ENCODE data around the gene AZIN2.

The AZIN2 gene

DNA sequence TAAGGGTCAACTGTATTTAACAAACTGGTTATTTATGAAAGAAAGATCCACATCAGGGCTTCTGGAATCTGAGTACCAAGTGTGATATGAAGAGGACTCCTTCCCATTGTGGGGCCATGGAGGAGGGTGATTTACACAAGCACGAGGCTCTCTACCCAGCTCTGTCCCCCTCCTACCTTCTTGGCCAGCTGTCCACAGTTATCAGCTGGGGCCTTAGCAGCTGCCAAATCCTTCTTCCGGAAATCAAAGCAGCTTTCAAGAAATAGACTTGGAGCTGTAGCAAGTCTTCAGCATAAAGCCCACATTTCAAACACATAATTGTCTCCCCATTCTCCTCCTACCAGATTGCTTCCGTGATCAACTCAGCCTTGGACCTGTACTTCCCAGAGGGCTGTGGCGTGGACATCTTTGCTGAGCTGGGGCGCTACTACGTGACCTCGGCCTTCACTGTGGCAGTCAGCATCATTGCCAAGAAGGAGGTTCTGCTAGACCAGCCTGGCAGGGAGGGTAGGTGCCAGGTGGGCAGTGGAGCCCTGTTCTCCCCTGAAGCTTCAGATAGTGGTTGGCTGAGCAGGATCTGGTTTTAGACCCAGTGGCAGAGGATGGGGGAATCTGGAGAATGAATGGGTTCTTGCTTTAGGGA, 15.5 kb downstream of the AZIN2 start:
- H3K36me3 ChIP-seq (ENCODE audit: low read length), result no peaks in the 10 kb centered on the region
- no peaks in the 10 kb centered on the region for H3F3A ChIP-seq (ENCODE audit: insufficient read depth)
- no peak overlapping the region for H3K4me2 ChIP-seq (ENCODE audit: low read depth, low read length, poor library complexity, severe bottlenecking)
- no peaks in the 10 kb centered on the region for H4K20me1 ChIP-seq (ENCODE audit: low read depth, low read length)
- TF ChIP-seq CTCF (IDR thresholded peaks at IDR 0.05; ENCODE audit: insufficient read depth, low read length, poor library complexity, severe bottlenecking) (no peak), EZH2phosphoT487 (conservative IDR thresholded peaks at IDR 0.05; ENCODE audit: low read length) (no peak)
- H3K79me2 ChIP-seq (ENCODE audit: insufficient read depth, low read length), result no peaks in the 10 kb centered on the region
- H3K9me3 ChIP-seq (ENCODE audit: insufficient read depth, low read length), result no peaks in the 10 kb centered on the region
- H3K9ac ChIP-seq (ENCODE audit: low read length), result no peak overlapping the region
- no peaks in the 10 kb centered on the region for H3K27me3 ChIP-seq (ENCODE audit: low read length)
- no peak overlapping the region for H3K4me3 ChIP-seq (ENCODE audit: insufficient read depth, low read length, poor library complexity, severe bottlenecking)
- H2AFZ ChIP-seq (ENCODE audit: low read depth, low read length, severe bottlenecking), result no peak overlapping the region
- H3K27ac ChIP-seq (ENCODE audit: low read depth, low read length), result no peak overlapping the region
- H3K9me2 ChIP-seq (replicated peaks; ENCODE audit: insufficient read depth, low read length), result no peaks in the 10 kb centered on the region

- Histone ChIP-seq H3K79me2 (ENCODE audit: insufficient read depth, low read length) (no peaks in the 10 kb centered on the region), H3K4me2 (ENCODE audit: low read depth, low read length, poor library complexity, severe bottlenecking) (no peak overlapping the region), H3F3A (ENCODE audit: insufficient read depth) (no peaks in the 10 kb centered on the region), H4K20me1 (ENCODE audit: low read depth, low read length) (no peaks in the 10 kb centered on the region), H3K9ac (ENCODE audit: low read length) (no peak overlapping the region), H2AFZ (ENCODE audit: low read depth, low read length, severe bottlenecking) (no peak overlapping the region), H3K27ac (ENCODE audit: low read depth, low read length) (no peak overlapping the region), H3K27me3 (ENCODE audit: low read length) (no peaks in the 10 kb centered on the region), H3K9me3 (ENCODE audit: insufficient read depth, low read length) (no peaks in the 10 kb centered on the region), H3K4me3 (ENCODE audit: insufficient read depth, low read length, poor library complexity, severe bottlenecking) (no peak overlapping the region), H3K9me2 (replicated peaks; ENCODE audit: insufficient read depth, low read length) (no peaks in the 10 kb centered on the region), H3K36me3 (ENCODE audit: low read length) (no peaks in the 10 kb centered on the region)
- TF ChIP-seq CTCF (IDR thresholded peaks at IDR 0.05; ENCODE audit: insufficient read depth, low read length, poor library complexity, severe bottlenecking) (no peak), EZH2phosphoT487 (conservative IDR thresholded peaks at IDR 0.05; ENCODE audit: low read length) (no peak)
Measured at GRCh38 chr1:33097137-33097611, 16.2 kb downstream of the AZIN2 start.

DNA sequence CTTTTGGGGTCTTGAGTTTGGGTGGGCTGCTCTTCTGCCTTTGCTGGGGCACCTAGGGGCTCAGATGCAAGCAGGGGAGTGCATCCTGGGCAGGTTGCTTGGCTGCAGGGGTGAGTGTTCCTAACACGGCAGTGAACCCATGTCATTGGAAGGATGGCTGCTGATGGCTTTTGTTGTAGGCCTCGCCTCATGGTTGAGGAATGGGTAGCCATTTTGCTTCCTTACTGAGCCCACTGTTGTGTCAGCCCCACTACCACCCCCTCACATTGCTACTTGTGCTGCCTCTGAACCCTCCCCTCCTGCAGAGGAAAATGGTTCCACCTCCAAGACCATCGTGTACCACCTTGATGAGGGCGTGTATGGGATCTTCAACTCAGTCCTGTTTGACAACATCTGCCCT, 16.8 kb downstream of the AZIN2 start:
- H3K27ac ChIP-seq (ENCODE audit: low read depth, low read length), result no peak overlapping the region
- H2AFZ ChIP-seq (ENCODE audit: low read depth, low read length, severe bottlenecking), result no peak overlapping the region
- no peaks in the 10 kb centered on the region for H3F3A ChIP-seq (ENCODE audit: insufficient read depth)

More for the DNA sequence above, 16.8 kb downstream of the AZIN2 start:
- Histone ChIP-seq H3K79me2 (ENCODE audit: insufficient read depth, low read length) (no peaks in the 10 kb centered on the region), H3K9me3 (ENCODE audit: insufficient read depth, low read length) (no peaks in the 10 kb centered on the region), H3K9ac (ENCODE audit: low read length) (no peak overlapping the region), H3K4me2 (ENCODE audit: low read depth, low read length, poor library complexity, severe bottlenecking) (no peak overlapping the region), H3K36me3 (ENCODE audit: low read length) (no peaks in the 10 kb centered on the region), H3K4me3 (ENCODE audit: insufficient read depth, low read length, poor library complexity, severe bottlenecking) (no peak overlapping the region), H3K9me2 (replicated peaks; ENCODE audit: insufficient read depth, low read length) (no peaks in the 10 kb centered on the region), H4K20me1 (ENCODE audit: low read depth, low read length) (no peaks in the 10 kb centered on the region), H3K27me3 (ENCODE audit: low read length) (no peaks in the 10 kb centered on the region)
- no peak for TF ChIP-seq CTCF (IDR thresholded peaks at IDR 0.05; ENCODE audit: insufficient read depth, low read length, poor library complexity, severe bottlenecking)
- TF ChIP-seq EZH2phosphoT487 (conservative IDR thresholded peaks at IDR 0.05; ENCODE audit: low read length), result no peak

All from SU-DHL-6 (cell line).